Ishikawa (cell line): ENCODE measurements around the gene POU3F3.

Experiments
- CEBPB ChIP-seq: IDR thresholded peaks from 2 replicates; pipeline ENCODE4 v1.6.1; 2012
- CREB1 ChIP-seq: IDR thresholded peaks from 2 replicates; pipeline ENCODE4 v1.6.1; 2012; ENCODE audit warnings: low read depth
- EGR1 ChIP-seq: IDR thresholded peaks from 2 replicates; pipeline ENCODE4 v1.6.1; 2012
- EP300 ChIP-seq: IDR thresholded peaks from 2 replicates; pipeline ENCODE4 v1.6.1; 2012; ENCODE audit warnings: borderline replicate concordance
- FOXM1 ChIP-seq: IDR thresholded peaks from 2 replicates; pipeline ENCODE4 v1.6.1; 2012; ENCODE audit warnings: low read depth, borderline replicate concordance
- NFIC ChIP-seq: IDR thresholded peaks from 2 replicates; pipeline ENCODE4 v1.6.1; 2012
- RAD21 ChIP-seq: IDR thresholded peaks from 2 replicates; pipeline ENCODE4 v1.6.1; 2012; ENCODE audit warnings: low read depth
- TAF1 ChIP-seq: IDR thresholded peaks from 2 replicates; pipeline ENCODE4 v1.6.1; 2012; ENCODE audit warnings: low read depth, mild to moderate bottlenecking
- TCF12 ChIP-seq: IDR thresholded peaks from 2 replicates; pipeline ENCODE4 v1.6.1; 2012; ENCODE audit warnings: low read depth
- TEAD4 ChIP-seq: IDR thresholded peaks from 2 replicates; pipeline ENCODE4 v1.6.1; 2012
- YY1 ChIP-seq: IDR thresholded peaks from 2 replicates; pipeline ENCODE4 v1.6.1; 2012; ENCODE audit warnings: low read depth
- ZBTB7A ChIP-seq: IDR thresholded peaks from 2 replicates; pipeline ENCODE4 v1.6.1; 2012; ENCODE audit warnings: low read depth
- TF ChIP-seq, protein P1 (sequence below): IDR thresholded peaks from 2 replicates; pipeline ENCODE4 v1.6.1; 2012; ENCODE audit warnings: low read depth, mild to moderate bottlenecking
- TF ChIP-seq, protein P2 (sequence below): IDR thresholded peaks from 2 replicates; pipeline ENCODE4 v1.6.1; 2012
- TF ChIP-seq, protein P3 (sequence below): IDR thresholded peaks from 2 replicates; pipeline ENCODE4 v1.6.1; 2012

The POU3F3 gene

DNA sequence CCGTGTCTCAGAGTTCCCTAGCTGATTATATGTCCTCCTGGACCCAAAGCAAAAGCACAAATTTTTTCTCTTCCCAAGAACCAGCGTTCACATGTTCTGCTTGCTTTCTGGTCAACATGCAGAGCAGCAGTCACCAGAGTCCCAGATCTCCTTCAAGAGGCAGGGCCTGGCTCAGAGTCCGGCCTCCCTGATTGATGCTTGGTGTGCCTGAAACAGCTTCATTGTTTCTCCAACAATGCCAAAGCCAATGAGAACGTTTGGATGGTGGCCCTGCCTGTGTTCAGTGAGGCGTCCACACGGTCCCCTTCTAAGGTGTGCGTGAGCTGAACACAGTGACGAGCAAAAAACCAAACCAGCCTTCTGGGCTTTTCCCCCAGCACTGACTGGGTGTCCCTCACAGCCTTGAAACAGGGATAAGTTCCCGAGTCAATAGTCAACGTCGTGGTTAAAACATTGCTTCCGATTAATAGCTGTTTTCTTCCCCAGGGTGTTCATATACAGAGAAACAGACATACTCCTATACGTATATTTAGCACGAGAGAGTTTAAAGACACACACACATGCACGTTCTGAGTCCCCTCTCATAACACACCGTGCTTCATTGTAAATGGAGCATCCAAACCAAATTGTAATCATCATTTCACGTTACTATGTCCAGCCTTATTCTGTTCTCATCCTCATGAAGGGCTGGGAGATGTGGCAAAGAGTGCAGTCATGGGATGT lies 19.3 kb upstream of the POU3F3 start:
- no peak for TF ChIP-seq NFIC
- TF ChIP-seq RAD21, result no peak
- TF ChIP-seq, protein P1, sequence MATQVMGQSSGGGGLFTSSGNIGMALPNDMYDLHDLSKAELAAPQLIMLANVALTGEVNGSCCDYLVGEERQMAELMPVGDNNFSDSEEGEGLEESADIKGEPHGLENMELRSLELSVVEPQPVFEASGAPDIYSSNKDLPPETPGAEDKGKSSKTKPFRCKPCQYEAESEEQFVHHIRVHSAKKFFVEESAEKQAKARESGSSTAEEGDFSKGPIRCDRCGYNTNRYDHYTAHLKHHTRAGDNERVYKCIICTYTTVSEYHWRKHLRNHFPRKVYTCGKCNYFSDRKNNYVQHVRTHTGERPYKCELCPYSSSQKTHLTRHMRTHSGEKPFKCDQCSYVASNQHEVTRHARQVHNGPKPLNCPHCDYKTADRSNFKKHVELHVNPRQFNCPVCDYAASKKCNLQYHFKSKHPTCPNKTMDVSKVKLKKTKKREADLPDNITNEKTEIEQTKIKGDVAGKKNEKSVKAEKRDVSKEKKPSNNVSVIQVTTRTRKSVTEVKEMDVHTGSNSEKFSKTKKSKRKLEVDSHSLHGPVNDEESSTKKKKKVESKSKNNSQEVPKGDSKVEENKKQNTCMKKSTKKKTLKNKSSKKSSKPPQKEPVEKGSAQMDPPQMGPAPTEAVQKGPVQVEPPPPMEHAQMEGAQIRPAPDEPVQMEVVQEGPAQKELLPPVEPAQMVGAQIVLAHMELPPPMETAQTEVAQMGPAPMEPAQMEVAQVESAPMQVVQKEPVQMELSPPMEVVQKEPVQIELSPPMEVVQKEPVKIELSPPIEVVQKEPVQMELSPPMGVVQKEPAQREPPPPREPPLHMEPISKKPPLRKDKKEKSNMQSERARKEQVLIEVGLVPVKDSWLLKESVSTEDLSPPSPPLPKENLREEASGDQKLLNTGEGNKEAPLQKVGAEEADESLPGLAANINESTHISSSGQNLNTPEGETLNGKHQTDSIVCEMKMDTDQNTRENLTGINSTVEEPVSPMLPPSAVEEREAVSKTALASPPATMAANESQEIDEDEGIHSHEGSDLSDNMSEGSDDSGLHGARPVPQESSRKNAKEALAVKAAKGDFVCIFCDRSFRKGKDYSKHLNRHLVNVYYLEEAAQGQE, result no peak
- no peak for TF ChIP-seq CEBPB
- no peak for TF ChIP-seq EP300
- TF ChIP-seq TCF12, result no peak
- TF ChIP-seq, protein P2, sequence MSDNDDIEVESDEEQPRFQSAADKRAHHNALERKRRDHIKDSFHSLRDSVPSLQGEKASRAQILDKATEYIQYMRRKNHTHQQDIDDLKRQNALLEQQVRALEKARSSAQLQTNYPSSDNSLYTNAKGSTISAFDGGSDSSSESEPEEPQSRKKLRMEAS, result no peak

DNA sequence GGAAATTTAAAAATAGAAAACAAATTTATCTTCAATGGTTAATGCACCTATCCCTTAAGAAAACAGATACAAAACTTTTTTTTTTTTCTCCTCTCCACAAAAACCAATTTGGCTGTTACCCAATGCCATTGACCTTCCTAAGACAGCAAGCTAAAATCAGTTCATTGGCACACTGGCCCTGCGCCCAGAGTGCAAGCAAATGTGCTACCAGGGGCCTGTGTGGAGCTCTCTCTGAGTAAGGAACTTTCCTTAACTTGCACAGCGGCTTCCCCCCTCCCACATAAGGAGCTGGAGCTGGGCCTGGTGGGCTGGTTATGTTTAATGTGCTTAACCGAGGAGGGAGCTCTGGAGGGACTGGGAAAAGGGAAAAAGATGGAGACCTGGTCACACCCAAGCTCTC lies 17.6 kb upstream of the POU3F3 start:
- TF ChIP-seq NFIC (no peak), TEAD4 (no peak)
- TF ChIP-seq, protein P1, result no peak

DNA sequence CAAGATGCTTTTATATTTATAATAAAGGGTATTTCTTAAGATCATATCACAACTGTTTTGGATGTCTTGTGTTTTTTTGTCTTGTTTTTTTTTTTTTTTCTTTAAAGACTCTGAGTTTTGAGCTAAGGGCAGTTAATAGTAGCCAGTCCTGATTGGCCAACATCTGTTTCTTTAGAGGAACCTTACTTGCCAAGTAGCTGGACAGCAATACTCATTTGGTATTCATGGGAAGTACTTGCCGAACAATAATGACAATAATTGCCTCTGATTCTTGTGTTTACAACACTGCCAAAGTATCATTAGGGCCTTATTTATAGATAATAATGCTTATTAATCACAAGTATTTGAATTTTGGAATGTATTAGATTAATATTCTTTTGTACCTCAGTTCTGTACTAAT lies 17.1 kb upstream of the POU3F3 start:
- no peak for TF ChIP-seq ZBTB7A
- TF ChIP-seq TCF12, result no peak
- no peak for TF ChIP-seq CEBPB
- TF ChIP-seq, protein P2, result no peak
- no peak for TF ChIP-seq NFIC
- TF ChIP-seq TAF1, result no peak
- no peak for TF ChIP-seq CREB1
- TF ChIP-seq, protein P1, result no peak
- no peak for TF ChIP-seq EP300

DNA sequence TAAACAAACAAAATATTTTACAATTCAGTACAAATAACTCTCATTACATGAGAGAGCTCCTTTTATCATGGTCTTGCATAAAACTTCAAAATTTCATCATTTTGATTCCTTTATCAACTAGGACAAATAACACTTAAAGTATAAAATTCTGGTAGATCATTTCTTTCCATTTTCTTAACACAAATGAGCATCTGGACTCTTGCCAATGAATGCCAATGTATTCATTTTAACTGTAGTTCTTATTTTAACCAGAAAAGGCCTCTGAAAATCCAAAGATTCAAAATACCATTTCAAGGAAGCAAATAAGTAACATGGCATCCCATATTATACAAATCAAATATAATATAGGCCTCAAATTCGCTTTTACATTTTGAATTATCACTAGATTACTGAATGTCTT lies 13.8 kb upstream of the POU3F3 start:
- no peak for TF ChIP-seq RAD21
- TF ChIP-seq EP300, result no peak
- no peak for TF ChIP-seq NFIC
- no peak for TF ChIP-seq ZBTB7A
- no peak for TF ChIP-seq TEAD4
- no peak for TF ChIP-seq YY1

DNA sequence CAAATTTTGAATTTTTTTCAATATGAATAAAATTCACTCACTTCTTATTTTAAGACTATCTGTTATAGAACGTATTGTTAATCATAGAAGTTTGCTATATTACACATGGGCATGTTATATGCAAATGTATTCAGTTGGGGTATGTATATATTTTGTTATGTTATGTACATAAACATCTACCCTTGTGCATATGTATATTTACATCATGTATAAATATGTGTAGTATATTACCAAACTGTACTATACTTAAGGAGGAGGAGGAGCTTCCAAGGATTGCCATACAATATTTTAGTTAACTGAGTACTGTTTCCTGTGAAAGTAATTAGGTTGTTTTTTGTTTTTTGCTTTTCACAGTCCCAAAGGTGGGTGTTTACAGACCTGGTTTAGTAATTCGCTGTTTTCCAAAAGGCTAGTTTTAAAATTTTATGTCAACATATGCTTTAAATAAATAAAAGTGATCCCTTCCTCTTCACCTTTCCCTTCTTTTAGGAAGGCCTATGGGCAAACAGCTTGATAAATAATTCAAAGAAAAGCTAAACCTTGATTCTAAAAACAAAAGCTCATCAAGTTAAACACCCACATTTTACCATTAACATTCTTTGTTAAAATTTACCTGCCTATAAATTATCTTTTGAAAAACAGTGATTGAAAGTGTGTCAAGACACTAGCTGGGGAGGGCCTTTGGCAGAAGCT lies 12.9 kb upstream of the POU3F3 start:
- no peak for TF ChIP-seq EP300
- no peak for TF ChIP-seq TCF12
- TF ChIP-seq NFIC, result no peak
- no peak for TF ChIP-seq RAD21
- TF ChIP-seq, protein P3, sequence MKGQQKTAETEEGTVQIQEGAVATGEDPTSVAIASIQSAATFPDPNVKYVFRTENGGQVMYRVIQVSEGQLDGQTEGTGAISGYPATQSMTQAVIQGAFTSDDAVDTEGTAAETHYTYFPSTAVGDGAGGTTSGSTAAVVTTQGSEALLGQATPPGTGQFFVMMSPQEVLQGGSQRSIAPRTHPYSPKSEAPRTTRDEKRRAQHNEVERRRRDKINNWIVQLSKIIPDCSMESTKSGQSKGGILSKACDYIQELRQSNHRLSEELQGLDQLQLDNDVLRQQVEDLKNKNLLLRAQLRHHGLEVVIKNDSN, result no peak
- TF ChIP-seq TAF1, result no peak
- no peak for TF ChIP-seq FOXM1
- TF ChIP-seq, protein P1, result no peak
- no peak for TF ChIP-seq CREB1
- TF ChIP-seq, protein P2, result no peak
- no peak for TF ChIP-seq CEBPB
- no peak for TF ChIP-seq ZBTB7A
- no peak for TF ChIP-seq YY1
- no peak for TF ChIP-seq EGR1
- no peak for TF ChIP-seq TEAD4
